BLaER1 (cell line): ENCODE results near the gene CEACAM1.
A peak's percentile ranks its signal among the peaks of the same experiment; 100 is the strongest.

Experiments
- H3K27ac ChIP-seq: shearing (Covaris generic); formaldehyde crosslinking; 2 replicates; pipeline ENCODE4 v1.8.1; 2022
- H3K27me3 ChIP-seq: shearing (Covaris generic); formaldehyde crosslinking; 2 replicates; pipeline ENCODE4 v1.8.1; 2022
- H3K36me3 ChIP-seq: shearing (Covaris generic); formaldehyde crosslinking; 2 replicates; pipeline ENCODE4 v1.8.1; 2022
- H3K4me1 ChIP-seq: shearing (Covaris generic); formaldehyde crosslinking; 2 replicates; pipeline ENCODE4 v1.8.1; 2022
- H3K4me2 ChIP-seq: shearing (Covaris generic); formaldehyde crosslinking; 2 replicates; pipeline ENCODE4 v1.8.1; 2022
- H3K4me3 ChIP-seq: shearing (Covaris generic); formaldehyde crosslinking; 2 replicates; pipeline ENCODE4 v1.8.1; 2022
- H3K9ac ChIP-seq: shearing (Covaris generic); formaldehyde crosslinking; 2 replicates; pipeline ENCODE4 v1.8.1; 2022
- H3K9me3 ChIP-seq: shearing (Covaris generic); formaldehyde crosslinking; 2 replicates; pipeline ENCODE4 v1.8.1; 2022
- H4K20me1 ChIP-seq: shearing (Covaris generic); formaldehyde crosslinking; 2 replicates; pipeline ENCODE4 v1.8.1; 2022
- Cebpa-rat ChIP-seq: shearing (Covaris generic); IDR thresholded peaks from 2 replicates; pipeline ENCODE4 v1.8.1; 2022

Gene CEACAM1

GRCh38 chr19:42478765-42479311 is 49.4 kb downstream of the CEACAM1 start:
- H3K36me3 ChIP-seq: no peaks in the 10 kb centered on the region
- peaks cover 41% of the 10 kb centered on the region for H3K4me1 ChIP-seq
- H3K9ac ChIP-seq: no peak overlapping the region
- TF ChIP-seq Cebpa-rat: no peak
- H3K4me2 ChIP-seq: no peak overlapping the region
- no peak overlapping the region for H3K27ac ChIP-seq
- H3K9me3 ChIP-seq: 0 out of 2 replicates have a peak, but pooled peaks cover 5% of the 10 kb centered on the region
- no peaks in the 10 kb centered on the region for H3K27me3 ChIP-seq
- H3K4me3 ChIP-seq: no peak overlapping the region
- H4K20me1 ChIP-seq: no peaks in the 10 kb centered on the region

GRCh38 chr19:42477933-42478332 is 50.3 kb downstream of the CEACAM1 start:
- H3K4me2 ChIP-seq: no peak overlapping the region
- no peaks in the 10 kb centered on the region for H4K20me1 ChIP-seq
- H3K4me1 ChIP-seq: peaks cover 44% of the 10 kb centered on the region
- TF ChIP-seq Cebpa-rat: no peak
- no peaks in the 10 kb centered on the region for H3K27me3 ChIP-seq
- H3K4me3 ChIP-seq: no peak overlapping the region
- H3K27ac ChIP-seq: no peak overlapping the region
- no peaks in the 10 kb centered on the region for H3K36me3 ChIP-seq
- 0 out of 2 replicates have a peak, but pooled peaks cover 5% of the 10 kb centered on the region for H3K9me3 ChIP-seq
- no peak overlapping the region for H3K9ac ChIP-seq

GRCh38 chr19:42477117-42477516 is 51.2 kb downstream of the CEACAM1 start:
- Histone ChIP-seq H3K4me3 (no peak overlapping the region), H3K36me3 (no peaks in the 10 kb centered on the region), H3K27me3 (no peaks in the 10 kb centered on the region), H3K9ac (no peak overlapping the region), H3K9me3 (0 out of 2 replicates have a peak, but pooled peaks cover 5% of the 10 kb centered on the region), H3K4me2 (no peak overlapping the region), H3K4me1 (peaks cover 48% of the 10 kb centered on the region), H4K20me1 (no peaks in the 10 kb centered on the region), H3K27ac (no peak overlapping the region)
- no peak for TF ChIP-seq Cebpa-rat

- Histone ChIP-seq H4K20me1 (no peaks in the 10 kb centered on the region), H3K4me2 (no peak overlapping the region), H3K36me3 (no peaks in the 10 kb centered on the region), H3K4me1 (peaks cover 52% of the 10 kb centered on the region), H3K27ac (no peak overlapping the region), H3K4me3 (no peak overlapping the region), H3K9ac (no peak overlapping the region), H3K27me3 (no peaks in the 10 kb centered on the region), H3K9me3 (0 out of 2 replicates have a peak, but pooled peaks cover 5% of the 10 kb centered on the region)
- TF ChIP-seq Cebpa-rat: no peak
Observed at GRCh38 chr19:42475366-42475765, 52.9 kb downstream of the CEACAM1 start.

GRCh38 chr19:42474743-42475142 is 53.5 kb downstream of the CEACAM1 start:
- Histone ChIP-seq H3K4me3 (no peak overlapping the region), H3K27ac (no peak overlapping the region), H3K27me3 (no peaks in the 10 kb centered on the region), H3K4me1 (peaks cover 52% of the 10 kb centered on the region), H3K4me2 (no peak overlapping the region), H4K20me1 (no peaks in the 10 kb centered on the region), H3K36me3 (no peaks in the 10 kb centered on the region), H3K9me3 (0 out of 2 replicates have a peak, but pooled peaks cover 5% of the 10 kb centered on the region), H3K9ac (no peak overlapping the region)
- TF ChIP-seq Cebpa-rat: no peak

- Histone ChIP-seq H3K9ac (no peak overlapping the region), H4K20me1 (no peaks in the 10 kb centered on the region), H3K4me1 (peaks cover 52% of the 10 kb centered on the region), H3K4me3 (no peak overlapping the region), H3K27me3 (no peaks in the 10 kb centered on the region), H3K9me3 (0 out of 2 replicates have a peak, but pooled peaks cover 5% of the 10 kb centered on the region), H3K4me2 (no peak overlapping the region), H3K27ac (no peak overlapping the region), H3K36me3 (no peaks in the 10 kb centered on the region)
- no peak for TF ChIP-seq Cebpa-rat
Observed at GRCh38 chr19:42473686-42474085, 54.6 kb downstream of the CEACAM1 start.

GRCh38 chr19:42472402-42473147 is 55.7 kb downstream of the CEACAM1 start:
- no peak overlapping the region for H3K9ac ChIP-seq
- no peaks in the 10 kb centered on the region for H4K20me1 ChIP-seq
- peaks cover 63% of the 10 kb centered on the region for H3K4me1 ChIP-seq
- H3K27ac ChIP-seq: no peak overlapping the region
- H3K27me3 ChIP-seq: no peaks in the 10 kb centered on the region
- no peak overlapping the region for H3K4me3 ChIP-seq
- H3K9me3 ChIP-seq: 0 out of 2 replicates have a peak, but pooled peaks cover 5% of the 10 kb centered on the region
- TF ChIP-seq Cebpa-rat: peak; percentile 63; the same call in 1 of the 2 replicates
- no peaks in the 10 kb centered on the region for H3K36me3 ChIP-seq
- no peak overlapping the region for H3K4me2 ChIP-seq

- no peaks in the 10 kb centered on the region for H3K27me3 ChIP-seq
- H3K9me3 ChIP-seq: no peaks in the 10 kb centered on the region
- H3K4me3 ChIP-seq: no peak overlapping the region
- no peaks in the 10 kb centered on the region for H3K36me3 ChIP-seq
- no peak overlapping the region for H3K9ac ChIP-seq
- H4K20me1 ChIP-seq: no peaks in the 10 kb centered on the region
- H3K4me2 ChIP-seq: peak overlapping the region; percentile 80; the same call in 1 of the 2 replicates
- no peak overlapping the region; the same call in 1 of the 2 replicates for H3K27ac ChIP-seq
- TF ChIP-seq Cebpa-rat: no peak
- peaks cover 72% of the 10 kb centered on the region for H3K4me1 ChIP-seq
Observed at GRCh38 chr19:42471554-42472249, 56.6 kb downstream of the CEACAM1 start.

GRCh38 chr19:42469311-42470235 is 58.7 kb downstream of the CEACAM1 start:
- peak overlapping the region; percentile 80 for H3K4me2 ChIP-seq
- H3K4me3 ChIP-seq: no peak overlapping the region
- H3K27me3 ChIP-seq: no peaks in the 10 kb centered on the region
- peak overlapping the region; percentile 57 for H3K27ac ChIP-seq
- H3K9me3 ChIP-seq: no peaks in the 10 kb centered on the region
- peak overlapping the region; percentile 10; the same call in 1 of the 2 replicates for H3K9ac ChIP-seq
- H3K36me3 ChIP-seq: no peaks in the 10 kb centered on the region
- H4K20me1 ChIP-seq: no peaks in the 10 kb centered on the region
- TF ChIP-seq Cebpa-rat: peak; percentile 83
- H3K4me1 ChIP-seq: peaks cover 90% of the 10 kb centered on the region
